PC-9 (cell line): ENCODE data around the gene RAB3GAP2. TPM values are rescaled to one million over a fixed set of nuclear protein-coding genes. Genes with fewer than 3 reads are reported as not detected.
A peak's percentile ranks its signal among the peaks of the same experiment; 100 is the strongest.
"Not testable (repeated sequence)": the region's sequence is repeated elsewhere in the genome, so short reads cannot be mapped to it uniquely, and the experiment has no call there.

Source experiments
- BruUV-seq: library from RNA; stranded (reverse); fragments of 400-500 nt; replicated peaks from 2 replicates; lab custom pipeline; 2021; lab: Mats Ljungman, UMichigan
- CTCF ChIA-PET: fragments of 300-600 bp; sonication (Branson Sonifier 250); formaldehyde crosslinking; loops from one replicate; lab custom pipeline; 2022; ENCODE audit warnings: antibody characterized with exemption; lab: Charles Lee
- POLR2A ChIA-PET: fragments of 300-600 bp; sonication (Branson Sonifier 250); formaldehyde crosslinking; loops from one replicate; lab custom pipeline; 2022; ENCODE audit warnings: antibody characterized with exemption; ENCODE audit not compliant: unreplicated experiment; lab: Charles Lee
- DNase-seq, 2 experiments: peaks; one replicate each; pipeline versions ENCODE4 v3.0.0 to v3.0.0-alpha.2; 2015 to 2022; ENCODE audit warnings: mixed read lengths in 1 of 2
- H2AFZ ChIP-seq: fragments of 200-600 bp; sonication (generic); 2 replicates; pipeline ENCODE4 v1.8.1; 2017; ENCODE audit warnings: antibody characterized with exemption
- H3F3A ChIP-seq: fragments of 200-600 bp; sonication (generic); 2 replicates; pipeline ENCODE4 v1.8.1; 2017; ENCODE audit warnings: antibody characterized with exemption, mild to moderate bottlenecking, low read depth; ENCODE audit not compliant: insufficient read depth
- H3K27ac ChIP-seq: fragments of 200-600 bp; sonication (generic); 2 replicates; pipeline ENCODE4 v1.6.1; 2016; ENCODE audit warnings: mixed run types
- H3K27me3 ChIP-seq: fragments of 200-600 bp; sonication (generic); 2 replicates; pipeline ENCODE4 v1.6.1; 2016; ENCODE audit warnings: low read depth, mixed run types; ENCODE audit not compliant: insufficient read depth
- H3K36me3 ChIP-seq: fragments of 200-600 bp; sonication (generic); 2 replicates; pipeline ENCODE4 v1.6.1; 2016; ENCODE audit warnings: low read depth, mixed run types
- H3K4me1 ChIP-seq: fragments of 200-600 bp; sonication (generic); replicated peaks from 2 replicates; pipeline ENCODE4 v1.6.1; 2016; ENCODE audit warnings: mixed run types; ENCODE audit not compliant: insufficient read depth
- H3K4me2 ChIP-seq: fragments of 200-600 bp; sonication (generic); 2 replicates; pipeline ENCODE4 v1.6.1; 2017; ENCODE audit warnings: mixed run types
- H3K4me3 ChIP-seq: fragments of 200-600 bp; sonication (generic); 2 replicates; pipeline ENCODE4 v1.6.1; 2016; ENCODE audit warnings: mixed run types
- H3K79me2 ChIP-seq: fragments of 200-600 bp; sonication (generic); 2 replicates; pipeline ENCODE4 v1.6.1; 2017; ENCODE audit warnings: low read depth, mixed run types
- H3K9me2 ChIP-seq: fragments of 200-600 bp; sonication (generic); 2 replicates; pipeline ENCODE4 v1.8.1; 2017; ENCODE audit warnings: mild to moderate bottlenecking; ENCODE audit not compliant: insufficient read depth
- H3K9me3 ChIP-seq: fragments of 200-600 bp; sonication (generic); 2 replicates; pipeline ENCODE4 v1.8.1; 2016; ENCODE audit warnings: low read depth; ENCODE audit not compliant: insufficient read depth
- H4K20me1 ChIP-seq: fragments of 200-600 bp; sonication (generic); 2 replicates; pipeline ENCODE4 v1.8.1; 2017; ENCODE audit not compliant: insufficient read depth
- EZH2 ChIP-seq: fragments of 200-600 bp; sonication (generic); IDR thresholded peaks from 2 replicates; pipeline ENCODE4 v1.8.0; 2017; ENCODE audit warnings: antibody characterized with exemption, low read depth
- intact Hi-C: fragments of 100-400 bp; cut with micrococcal nuclease; formaldehyde crosslinking; loops from one replicate; pipeline ENCODE4 v1.10.0; 2022; ENCODE audit not compliant: unreplicated experiment
- microRNA-seq: library from miRNA; unstranded; fragments of <30 nt; microRNA quantifications from one replicate; pipeline ENCODE4 v1.2.0, GENCODE V29; 2021; ENCODE audit warnings: borderline number of aligned reads, borderline replicate concordance
- total RNA-seq: library from RNA; stranded (reverse); gene quantifications from 2 replicates; pipeline ENCODE4 v1.2.3, GENCODE V29; 2021
- TF ChIP-seq, protein P1 (sequence below): fragments of 200-600 bp; sonication (generic); conservative IDR thresholded peaks from 2 replicates; pipeline ENCODE4 v1.6.1; 2017; ENCODE audit warnings: mixed run types, antibody characterized with exemption, mild to moderate bottlenecking, moderate library complexity

Gene RAB3GAP2
- total RNA-seq, 1 experiment from 2014 or later = 51.0 TPM

- Histone ChIP-seq H3K9me3 (no peaks in the 10 kb centered on the region), H3K27ac (no peak overlapping the region), H3K9me2 (no peaks in the 10 kb centered on the region), H3K36me3 (peaks cover 38% of the 10 kb centered on the region), H3F3A (peaks cover 5% of the 10 kb centered on the region; the same call in 1 of the 2 replicates), H2AFZ (no peak overlapping the region), H4K20me1 (no peaks in the 10 kb centered on the region; the same call in 1 of the 2 replicates), H3K4me1 (no peaks in the 10 kb centered on the region), H3K4me3 (no peak overlapping the region), H3K79me2 (no peaks in the 10 kb centered on the region), H3K4me2 (no peak overlapping the region), H3K27me3 (no peaks in the 10 kb centered on the region)
- intact Hi-C loops = loop anchor here (1.0 kb wide), 1 partner anchor 663 kb away; no protein-coding TSS in a partner anchor
- CTCF ChIA-PET = interaction anchor here (0.7 kb wide), 1 partner anchor 8 kb away, joined by 3 read pairs; no protein-coding TSS in a partner anchor
- BruUV-seq = no TSS peak
- POLR2A ChIA-PET = no interaction called here
- no peak for DNase-seq
- TF ChIP-seq EZH2 = no peak
- TF ChIP-seq, protein P1, sequence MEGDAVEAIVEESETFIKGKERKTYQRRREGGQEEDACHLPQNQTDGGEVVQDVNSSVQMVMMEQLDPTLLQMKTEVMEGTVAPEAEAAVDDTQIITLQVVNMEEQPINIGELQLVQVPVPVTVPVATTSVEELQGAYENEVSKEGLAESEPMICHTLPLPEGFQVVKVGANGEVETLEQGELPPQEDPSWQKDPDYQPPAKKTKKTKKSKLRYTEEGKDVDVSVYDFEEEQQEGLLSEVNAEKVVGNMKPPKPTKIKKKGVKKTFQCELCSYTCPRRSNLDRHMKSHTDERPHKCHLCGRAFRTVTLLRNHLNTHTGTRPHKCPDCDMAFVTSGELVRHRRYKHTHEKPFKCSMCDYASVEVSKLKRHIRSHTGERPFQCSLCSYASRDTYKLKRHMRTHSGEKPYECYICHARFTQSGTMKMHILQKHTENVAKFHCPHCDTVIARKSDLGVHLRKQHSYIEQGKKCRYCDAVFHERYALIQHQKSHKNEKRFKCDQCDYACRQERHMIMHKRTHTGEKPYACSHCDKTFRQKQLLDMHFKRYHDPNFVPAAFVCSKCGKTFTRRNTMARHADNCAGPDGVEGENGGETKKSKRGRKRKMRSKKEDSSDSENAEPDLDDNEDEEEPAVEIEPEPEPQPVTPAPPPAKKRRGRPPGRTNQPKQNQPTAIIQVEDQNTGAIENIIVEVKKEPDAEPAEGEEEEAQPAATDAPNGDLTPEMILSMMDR = peak; percentile 56
These were observed 159.0 kb downstream of the RAB3GAP2 start for GRCh38 chr1:220113136-220113695.

GRCh38 chr1:220112600-220112999, 159.7 kb downstream of the RAB3GAP2 start:
- DNase-seq, H3K27me3 ChIP-seq, H3K27ac ChIP-seq, intact Hi-C loops, H3F3A ChIP-seq, H3K9me2 ChIP-seq, H3K4me2 ChIP-seq, H3K4me1 ChIP-seq, POLR2A ChIA-PET, H3K4me3 ChIP-seq, H3K79me2 ChIP-seq, H3K9me3 ChIP-seq, BruUV-seq, H4K20me1 ChIP-seq, H2AFZ ChIP-seq: not testable (repeated sequence)
- CTCF ChIA-PET = interaction anchor here (0.6 to 0.7 kb wide), 2 partner anchors 9 to 43 kb away, joined by 3 to 4 read pairs; no protein-coding TSS in a partner anchor
- peaks cover 40% of the 10 kb centered on the region for H3K36me3 ChIP-seq

DNA sequence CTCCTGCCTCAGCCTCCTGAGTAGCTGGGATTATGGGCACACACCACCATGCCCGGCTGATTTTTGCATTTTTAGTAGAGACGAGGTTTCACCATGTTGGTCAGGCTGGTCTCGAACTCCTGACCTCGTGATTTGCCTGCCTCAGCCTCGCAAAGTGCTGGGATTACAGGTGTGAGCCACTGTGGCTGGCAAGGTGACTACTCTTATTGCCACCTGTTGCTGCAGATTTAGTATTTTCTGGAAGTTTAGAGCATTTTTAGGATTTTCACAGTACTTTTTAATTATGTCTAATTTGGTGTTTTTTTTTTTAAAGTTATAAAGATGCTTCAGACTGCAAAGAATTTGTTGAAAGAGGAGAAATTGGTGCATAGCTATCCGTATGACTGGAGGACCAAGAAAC, 161.8 kb downstream of the RAB3GAP2 start:
- H3K4me2 ChIP-seq, CTCF ChIA-PET, H3K79me2 ChIP-seq, H3K9me3 ChIP-seq, H3K27ac ChIP-seq, H3K9me2 ChIP-seq, POLR2A ChIA-PET, H3F3A ChIP-seq, H3K4me3 ChIP-seq, DNase-seq, H3K27me3 ChIP-seq, H4K20me1 ChIP-seq, H2AFZ ChIP-seq, BruUV-seq, H3K4me1 ChIP-seq, intact Hi-C loops: not testable (repeated sequence)
- peaks cover 46% of the 10 kb centered on the region for H3K36me3 ChIP-seq

- Histone ChIP-seq H3K9me3 (no peaks in the 10 kb centered on the region), H4K20me1 (peaks cover 13% of the 10 kb centered on the region), H3F3A (no peaks in the 10 kb centered on the region), H2AFZ (no peak overlapping the region), H3K4me2 (no peak overlapping the region), H3K9me2 (no peaks in the 10 kb centered on the region), H3K36me3 (peaks cover 47% of the 10 kb centered on the region), H3K27me3 (no peaks in the 10 kb centered on the region), H3K79me2 (peaks cover 12% of the 10 kb centered on the region), H3K4me1 (peaks cover 7% of the 10 kb centered on the region), H3K27ac (no peak overlapping the region), H3K4me3 (no peak overlapping the region)
- DNase-seq = no peak
- BruUV-seq = no TSS peak
- intact Hi-C loops = loop anchor here (10.0 kb wide), 1 partner anchor 75 kb away; no protein-coding TSS in a partner anchor
- POLR2A ChIA-PET = interaction anchor here (0.6 to 0.7 kb wide), 3 partner anchors 10 to 39 kb away, joined by 3 to 4 read pairs (median 3); no protein-coding TSS in a partner anchor
- CTCF ChIA-PET = no interaction called here
- no peak for TF ChIP-seq EZH2
- TF ChIP-seq, protein P1 = no peak
These were observed 172.4 kb downstream of the RAB3GAP2 start for GRCh38 chr1:220099826-220100225.

Small RNA genes lying within 50 kb of the gene (microRNA-seq; reads per million reads assigned to microRNA genes)
- gene MIR194-1 (not detected), gene MIR215 (2.0 reads per million), gene MIR664A (199 reads per million, percentile 59 among the genes with 10 or more reads in this experiment)

Other genes with a start within 250 kb of the RAB3GAP2 start
- gene EPRS1, start 225.9 kb downstream of the RAB3GAP2 start, total RNA-seq = 158 and 182 TPM in 2 replicates
- gene BPNT1, start 182.7 kb downstream of the RAB3GAP2 start, total RNA-seq = 41.5 and 50.8 TPM in 2 replicates
- 128 and 155 TPM in 2 replicates for gene IARS2, start 178.3 kb downstream of the RAB3GAP2 start, total RNA-seq